Neural crest cell (in vitro differentiated cells): ENCODE results near the gene DCAF5. TPM values are rescaled to one million over a fixed set of nuclear protein-coding genes. Genes with fewer than 3 reads are reported as not detected.
A peak's percentile ranks its signal among the peaks of the same experiment; 100 is the strongest.

ENCODE experiments used
- DNase-seq: peaks from one replicate; pipeline ENCODE4 v3.0.0; 2021; ENCODE audit warnings: low read depth, mixed read lengths, low spot score
- H3K27ac Mint-ChIP-seq: one replicate; pipeline ENCODE4 v1.8.0; 2021; ENCODE audit warnings: mild to moderate bottlenecking, mixed read lengths; ENCODE audit not compliant: unreplicated experiment
- H3K27me3 Mint-ChIP-seq: 2 replicates; pipeline ENCODE4 v1.8.0; 2021; ENCODE audit warnings: low read depth, mild to moderate bottlenecking, mixed read lengths
- H3K36me3 Mint-ChIP-seq: 2 replicates; pipeline ENCODE4 v1.8.0; 2021; ENCODE audit warnings: low read depth, mild to moderate bottlenecking, mixed read lengths
- H3K4me1 Mint-ChIP-seq: 2 replicates; pipeline ENCODE4 v1.8.0; 2021; ENCODE audit warnings: mixed read lengths
- H3K4me3 Mint-ChIP-seq: one replicate; pipeline ENCODE4 v1.8.0; 2021; ENCODE audit warnings: mild to moderate bottlenecking, mixed read lengths
- H3K9me3 Mint-ChIP-seq: 2 replicates; pipeline ENCODE4 v1.8.0; 2021; ENCODE audit warnings: mixed read lengths
- total RNA-seq: library from RNA; stranded (reverse); gene quantifications from 2 replicates; pipeline ENCODE4 v1.2.1, GENCODE V29; 2021
- TF ChIP-seq, protein P1 (sequence below): fragments of 200-600 bp; sonication (generic); conservative IDR thresholded peaks from 2 replicates; pipeline ENCODE4 v1.5.0; 2021; ENCODE audit warnings: antibody characterized with exemption, mild to moderate bottlenecking

The DCAF5 gene
- total RNA-seq, 1 donor from 2014 or later, result 46.7 TPM

DNA sequence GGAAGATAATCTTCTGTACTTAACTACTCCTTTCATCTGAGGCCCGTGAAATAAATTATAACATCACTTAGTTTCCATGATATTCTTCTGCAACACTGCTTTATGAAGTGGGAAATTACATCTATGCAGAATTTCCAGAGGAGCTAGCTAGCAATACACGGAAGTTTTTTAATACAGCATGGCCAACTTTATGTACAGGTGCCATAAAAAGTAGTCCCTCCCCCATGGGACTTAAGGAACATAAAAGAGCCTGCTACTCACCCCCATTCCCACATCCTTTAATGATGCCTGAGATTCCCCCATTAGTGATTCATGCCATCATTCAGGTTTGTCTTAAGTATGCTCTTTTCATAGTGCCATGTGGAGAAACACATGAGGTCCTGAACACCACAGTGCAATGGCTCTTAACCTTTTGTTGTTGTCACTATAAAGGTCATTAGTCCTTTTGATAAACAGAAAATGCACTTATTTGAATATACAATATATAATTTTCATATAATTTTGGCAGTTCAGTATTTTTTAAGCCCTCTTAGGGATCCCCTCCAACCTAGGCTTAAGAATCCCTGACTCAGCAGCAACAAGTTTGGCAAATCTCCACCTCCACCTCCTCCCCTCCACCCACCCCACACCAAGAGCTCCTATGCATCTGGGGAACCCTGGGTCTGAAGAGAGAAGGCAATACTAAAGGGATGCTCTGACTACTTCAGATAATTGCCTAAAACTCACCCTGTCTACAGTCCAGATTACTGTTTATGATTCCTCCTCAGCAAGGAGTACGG is 37.3 kb downstream of the DCAF5 start:
- Mint-ChIP-seq H3K27me3 (no peaks in the 10 kb centered on the region), H3K9me3 (no peaks in the 10 kb centered on the region), H3K4me3 (no peak overlapping the region), H3K4me1 (no peaks in the 10 kb centered on the region), H3K36me3 (peaks cover under 1% of the 10 kb centered on the region), H3K27ac (no peak overlapping the region)
- DNase-seq, result no peak
- TF ChIP-seq, protein P1, sequence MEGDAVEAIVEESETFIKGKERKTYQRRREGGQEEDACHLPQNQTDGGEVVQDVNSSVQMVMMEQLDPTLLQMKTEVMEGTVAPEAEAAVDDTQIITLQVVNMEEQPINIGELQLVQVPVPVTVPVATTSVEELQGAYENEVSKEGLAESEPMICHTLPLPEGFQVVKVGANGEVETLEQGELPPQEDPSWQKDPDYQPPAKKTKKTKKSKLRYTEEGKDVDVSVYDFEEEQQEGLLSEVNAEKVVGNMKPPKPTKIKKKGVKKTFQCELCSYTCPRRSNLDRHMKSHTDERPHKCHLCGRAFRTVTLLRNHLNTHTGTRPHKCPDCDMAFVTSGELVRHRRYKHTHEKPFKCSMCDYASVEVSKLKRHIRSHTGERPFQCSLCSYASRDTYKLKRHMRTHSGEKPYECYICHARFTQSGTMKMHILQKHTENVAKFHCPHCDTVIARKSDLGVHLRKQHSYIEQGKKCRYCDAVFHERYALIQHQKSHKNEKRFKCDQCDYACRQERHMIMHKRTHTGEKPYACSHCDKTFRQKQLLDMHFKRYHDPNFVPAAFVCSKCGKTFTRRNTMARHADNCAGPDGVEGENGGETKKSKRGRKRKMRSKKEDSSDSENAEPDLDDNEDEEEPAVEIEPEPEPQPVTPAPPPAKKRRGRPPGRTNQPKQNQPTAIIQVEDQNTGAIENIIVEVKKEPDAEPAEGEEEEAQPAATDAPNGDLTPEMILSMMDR, result no peak

DNA sequence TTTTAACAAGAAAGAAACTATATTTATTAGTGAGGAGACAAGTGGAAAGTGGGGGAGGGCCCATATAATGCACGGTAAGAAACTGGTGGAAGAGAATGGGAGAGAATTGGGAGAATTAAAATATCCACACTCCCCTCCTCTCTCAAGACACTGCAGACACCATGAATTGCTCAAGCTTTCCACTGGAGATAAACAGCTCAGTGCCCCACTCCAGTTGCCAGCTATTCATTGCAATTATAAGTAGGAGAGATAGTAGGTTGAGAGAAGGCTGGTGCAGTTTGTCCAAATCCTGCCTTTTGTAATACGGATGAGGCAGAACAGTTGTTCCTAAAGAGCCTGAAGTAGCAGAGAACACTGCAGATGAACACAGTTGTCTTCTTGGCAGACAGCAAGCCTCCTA is 38.2 kb downstream of the DCAF5 start:
- no peak for DNase-seq
- no peaks in the 10 kb centered on the region for H3K4me1 Mint-ChIP-seq
- no peak overlapping the region for H3K4me3 Mint-ChIP-seq
- H3K27me3 Mint-ChIP-seq, result no peaks in the 10 kb centered on the region
- TF ChIP-seq, protein P1, result no peak
- no peaks in the 10 kb centered on the region for H3K36me3 Mint-ChIP-seq
- no peak overlapping the region for H3K27ac Mint-ChIP-seq
- no peaks in the 10 kb centered on the region for H3K9me3 Mint-ChIP-seq

DNA sequence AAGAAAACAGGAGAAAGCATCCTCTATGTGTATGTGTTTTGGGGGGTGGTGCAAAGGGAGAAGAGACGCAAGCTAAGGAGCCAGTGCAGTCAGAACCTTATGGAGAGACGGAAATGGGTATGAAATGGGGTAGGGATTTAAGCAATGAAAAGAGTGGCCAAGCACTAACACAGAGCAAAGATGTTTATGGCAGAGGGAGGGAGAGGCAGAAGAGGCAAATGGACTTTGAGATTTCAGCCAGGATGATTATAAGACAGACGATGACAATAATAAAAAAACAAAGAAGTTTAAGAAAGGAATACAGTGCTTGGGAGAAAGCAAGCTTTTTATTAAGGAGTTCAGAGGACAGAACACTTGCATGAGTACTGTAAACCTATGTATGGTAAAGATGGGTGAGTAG is 44.6 kb downstream of the DCAF5 start:
- Mint-ChIP-seq H3K27ac (peak overlapping the region; percentile 16), H3K4me3 (no peak overlapping the region), H3K9me3 (no peaks in the 10 kb centered on the region), H3K4me1 (no peaks in the 10 kb centered on the region), H3K27me3 (no peaks in the 10 kb centered on the region), H3K36me3 (peaks cover 3% of the 10 kb centered on the region)
- TF ChIP-seq, protein P1, result no peak
- no peak for DNase-seq

DNA sequence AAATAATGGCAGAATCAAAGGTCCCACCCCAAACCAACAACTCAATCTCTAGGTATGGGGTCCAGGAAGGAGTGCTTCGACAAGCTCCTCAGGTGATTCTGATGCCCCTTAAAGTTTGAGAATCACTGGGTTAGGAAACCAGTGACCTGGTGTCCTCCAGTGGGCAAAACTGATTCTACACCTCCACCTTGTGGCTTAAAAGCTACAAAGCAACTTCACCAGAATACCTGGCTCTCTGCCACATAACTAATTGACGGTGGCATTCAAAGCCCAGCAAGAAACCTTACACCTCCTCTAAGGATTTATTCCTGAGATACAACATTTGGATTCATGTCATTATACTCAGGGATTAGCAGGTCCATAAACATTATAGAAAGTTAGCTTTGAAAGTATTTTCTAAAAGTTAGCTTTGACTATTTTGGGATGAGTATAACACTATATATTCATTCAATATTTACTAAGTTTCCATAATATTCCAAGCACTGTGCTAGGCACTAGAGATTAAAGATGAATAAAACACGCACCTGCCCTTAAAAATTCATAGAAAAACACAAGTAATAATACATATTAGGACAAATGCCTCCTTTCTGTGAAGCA is 45.4 kb downstream of the DCAF5 start:
- Mint-ChIP-seq H3K4me3 (no peak overlapping the region), H3K27me3 (no peaks in the 10 kb centered on the region), H3K4me1 (no peaks in the 10 kb centered on the region), H3K9me3 (no peaks in the 10 kb centered on the region), H3K36me3 (peaks cover 3% of the 10 kb centered on the region), H3K27ac (no peak overlapping the region)
- TF ChIP-seq, protein P1, result peak; percentile 79
- DNase-seq, result no peak

DNA sequence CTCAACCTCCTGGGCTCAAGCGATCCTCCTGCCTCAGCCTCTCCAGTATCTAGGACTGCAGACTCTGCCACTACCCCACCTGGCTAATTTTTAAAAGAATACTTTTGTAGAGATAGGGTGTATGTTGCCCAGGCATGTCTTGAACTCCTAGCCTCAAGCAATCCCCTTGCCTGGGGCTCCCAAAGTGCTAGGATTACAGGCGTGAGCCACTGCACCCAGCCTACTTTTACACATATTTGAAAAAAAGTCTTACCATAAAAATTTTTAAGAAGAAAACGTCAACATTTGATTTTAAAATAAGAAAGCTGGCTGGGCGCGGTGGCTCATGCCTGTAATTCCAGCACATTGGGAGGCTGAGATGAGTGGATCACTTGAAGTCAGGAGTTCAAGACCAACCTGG is 46.5 kb downstream of the DCAF5 start:
- DNase-seq, result no peak
- no peak overlapping the region for H3K4me3 Mint-ChIP-seq
- no peaks in the 10 kb centered on the region for H3K27me3 Mint-ChIP-seq
- H3K9me3 Mint-ChIP-seq, result no peaks in the 10 kb centered on the region
- H3K27ac Mint-ChIP-seq, result no peak overlapping the region
- TF ChIP-seq, protein P1, result no peak
- H3K4me1 Mint-ChIP-seq, result no peaks in the 10 kb centered on the region
- H3K36me3 Mint-ChIP-seq, result peaks cover 3% of the 10 kb centered on the region
